WTC11 (cell line): ENCODE data around the gene MACROD2.

Experiments
- CTCF ChIP-seq: fragments of 200-600 bp; IDR thresholded peaks from 2 replicates; pipeline ENCODE4 v1.8.0; 2022; ENCODE audit warnings: antibody characterized with exemption
- MAX ChIP-seq: sonication (generic); formaldehyde crosslinking; IDR thresholded peaks from 2 replicates; pipeline ENCODE4 v1.8.0; 2022; ENCODE audit warnings: mild to moderate bottlenecking, missing genetic modification reagents
- NFYB ChIP-seq: sonication (generic); formaldehyde crosslinking; conservative IDR thresholded peaks from 2 replicates; pipeline ENCODE4 v1.8.0; 2022; ENCODE audit warnings: low read depth, missing genetic modification reagents
- NR2C2 ChIP-seq: sonication (generic); formaldehyde crosslinking; IDR thresholded peaks from 2 replicates; pipeline ENCODE4 v1.8.0; 2022; ENCODE audit warnings: mild to moderate bottlenecking, missing genetic modification reagents

DNA sequence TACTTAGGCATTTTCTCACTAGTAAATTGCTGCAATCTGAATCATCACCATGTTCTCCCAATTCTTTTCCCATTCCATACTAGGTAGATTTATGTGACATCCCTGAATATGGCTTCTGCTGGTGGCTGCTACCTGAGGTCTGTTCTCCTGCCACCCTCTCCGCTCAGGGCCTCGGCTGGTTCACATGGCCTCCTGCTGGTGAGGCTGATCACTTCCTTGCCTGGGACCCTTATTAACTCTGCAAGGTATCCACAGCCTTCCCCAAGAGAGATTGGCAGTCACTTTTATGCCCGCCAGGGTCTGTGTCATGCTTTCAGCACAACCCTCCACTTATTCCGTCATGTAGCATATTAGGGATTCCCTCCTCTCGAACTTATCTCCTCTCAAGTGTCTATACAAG, 766.6 kb downstream of the MACROD2 start:
- TF ChIP-seq CTCF (no peak), MAX (CRISPR knock-in tag) (no peak), NR2C2 (CRISPR knock-in tag) (no peak), NFYB (no peak)
